NCI-H460 (cell line): ENCODE measurements around the gene INSIG1. TPM values are rescaled to one million over a fixed set of nuclear protein-coding genes. Genes with fewer than 3 reads are reported as not detected.

ENCODE experiments used
- total RNA-seq: library from RNA; depleted of rRNA; stranded (reverse); fragments of >200 nt; shearing (Covaris generic); gene quantifications from 2 replicates; pipeline ENCODE4 v1.2.3, GENCODE V29; 2014; rRNA removed

The INSIG1 gene
- total RNA-seq, 1 experiment from 2014 or later: 19.0 TPM

Other genes starting within 250 kb of the INSIG1 start
- not detected in 2 replicates for gene HTR5A, start 227.6 kb upstream of the INSIG1 start, total RNA-seq
- gene EN2, start 160.3 kb downstream of the INSIG1 start, total RNA-seq: 0.75 and 0.84 TPM in 2 replicates
- gene CNPY1, start 248.7 kb downstream of the INSIG1 start, total RNA-seq: not detected in 2 replicates